HG03439 (cell line): Measurements from ENCODE around the gene COA6.

Experiments used
- ATAC-seq: cut with Tn5 transposase; IDR thresholded peaks from one replicate; pipeline ENCODE4 v1.9.1; 2021; ENCODE audit warnings: mild to moderate bottlenecking, moderate library complexity; ENCODE audit not compliant: unreplicated experiment

Gene COA6

DNA sequence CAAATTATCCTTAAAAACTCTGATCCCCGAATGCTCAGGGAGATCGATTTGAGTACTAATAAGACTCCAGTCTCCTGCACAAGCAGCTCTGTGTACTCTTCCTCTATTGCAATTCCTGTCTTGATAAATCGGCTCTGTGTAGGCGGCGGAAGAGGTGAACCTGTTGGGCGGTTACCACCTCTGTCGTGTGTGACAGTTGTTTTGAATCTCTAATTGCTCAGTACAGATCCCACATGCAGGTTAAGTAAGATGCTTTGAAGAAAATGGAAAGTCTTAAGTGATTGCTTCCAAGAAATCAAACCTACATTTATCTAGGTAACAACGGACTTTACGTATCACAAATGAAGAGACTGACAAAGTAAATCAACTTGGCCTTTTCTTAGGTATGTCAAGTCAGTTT, 35.5 kb downstream of the COA6 start:
- ATAC-seq: no peak

GRCh38 chr1:234409328-234409727, 36.1 kb downstream of the COA6 start:
- no peak for ATAC-seq

GRCh38 chr1:234412830-234413229, 39.6 kb downstream of the COA6 start:
- ATAC-seq: no peak

DNA sequence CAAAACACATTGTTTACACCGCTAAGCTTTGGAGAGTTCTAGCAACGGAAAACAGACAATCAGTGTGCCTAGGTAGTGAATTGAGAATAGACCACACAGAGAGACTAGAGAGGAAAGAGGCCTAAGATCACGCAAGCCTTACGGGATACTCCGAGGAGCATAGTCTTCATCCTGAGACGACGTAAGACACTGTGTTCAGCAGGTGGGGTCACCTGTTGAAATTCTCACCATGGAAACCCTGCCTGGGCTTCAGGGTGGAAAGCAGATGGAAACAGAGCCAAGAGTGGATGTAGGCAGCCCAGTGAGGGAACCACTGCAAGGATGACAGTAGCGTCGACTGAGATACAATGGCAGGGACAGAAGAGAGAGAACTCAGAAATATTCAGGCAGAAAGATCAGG, 40.2 kb downstream of the COA6 start:
- ATAC-seq: no peak

DNA sequence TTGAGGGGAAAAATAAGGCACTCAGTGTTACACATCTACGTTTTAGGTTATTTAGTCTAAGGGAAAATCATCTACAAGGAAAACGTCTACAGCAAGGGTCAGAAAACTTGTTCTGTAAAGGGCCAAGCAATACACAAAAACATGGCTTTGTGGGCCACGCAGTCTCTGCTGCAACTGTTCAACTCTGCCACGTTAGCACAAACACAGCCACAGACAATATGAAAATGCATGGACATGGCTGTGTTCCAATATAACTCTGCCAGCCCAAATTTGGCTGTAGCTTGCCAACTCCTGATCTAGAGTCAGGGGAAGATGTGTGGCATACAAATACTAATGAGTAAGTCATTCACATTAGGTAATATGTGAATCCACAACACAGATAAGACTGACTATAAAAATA, 40.7 kb downstream of the COA6 start:
- ATAC-seq: no peak

- ATAC-seq: no peak
Observed at GRCh38 chr1:234427950-234428646, 54.8 kb downstream of the COA6 start.

GRCh38 chr1:234429434-234429806, 56.2 kb downstream of the COA6 start:
- ATAC-seq: no peak

DNA sequence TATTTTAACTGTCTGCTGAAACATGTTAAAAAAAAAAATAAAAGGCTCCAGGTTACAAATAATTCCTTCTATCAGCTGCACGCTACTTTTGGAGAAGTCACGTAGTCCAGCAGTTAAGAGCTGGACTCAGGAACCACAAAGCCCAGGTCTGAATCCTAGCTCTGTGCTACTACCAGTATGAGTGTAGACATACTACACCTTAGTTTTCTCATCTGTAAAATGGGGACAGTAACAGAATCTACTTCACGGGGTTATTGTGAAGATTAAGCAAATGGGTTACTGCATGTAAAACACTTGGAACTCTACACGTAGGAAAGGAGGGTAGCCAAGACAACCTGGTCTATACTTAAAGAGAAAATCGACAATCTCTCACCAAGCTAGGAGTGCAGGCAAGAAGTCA, 57.4 kb downstream of the COA6 start:
- ATAC-seq: no peak

DNA sequence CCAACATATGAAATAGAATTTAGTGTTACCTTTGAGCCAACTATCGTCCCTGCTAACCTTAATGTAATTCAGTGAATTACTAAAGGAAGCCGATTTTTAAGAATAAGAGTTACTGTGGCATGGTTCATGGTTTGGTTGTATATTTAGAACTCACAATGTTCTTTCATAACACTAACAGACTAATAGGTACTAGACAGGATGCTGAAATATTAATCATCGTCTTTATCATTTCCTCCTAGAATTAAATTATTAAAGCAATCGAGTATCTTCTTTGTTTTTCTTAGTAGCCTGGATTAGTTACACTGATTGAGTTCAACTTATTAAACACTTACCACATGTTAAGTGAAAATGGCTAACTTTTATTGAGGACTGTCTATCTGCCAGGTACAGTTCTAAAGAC, 58.0 kb downstream of the COA6 start:
- ATAC-seq: no peak

GRCh38 chr1:234433563-234434285, 60.5 kb downstream of the COA6 start:
- peak; percentile 56 for ATAC-seq
